ENCODE data around the gene NPDC1. TPM values are rescaled to one million over a fixed set of nuclear protein-coding genes. Genes with fewer than 3 reads are reported as not detected.

NPDC1 gene
- total RNA-seq (2014; rRNA removed) (25.4 and 33.3 TPM in 2 replicates), Bru-seq, nascent RNA (percentile 59 among the genes with signal in this experiment), BruChase-seq, experiment 1, labeled RNA remaining after a 6-hour chase (percentile 77 among the genes with signal in this experiment), BruChase-seq, experiment 2, labeled RNA remaining after a 2-hour chase (percentile 68 among the genes with signal in this experiment)
- long read RNA-seq, transcript NPDC1-201 (8 exons, 2,187 nt): minor isoform, 28 of 192 reads
- long read RNA-seq, transcript NPDC1-202 (9 exons, 1,494 nt): major isoform, 104 of 192 reads
- long read RNA-seq, partial matches to known transcripts: 34 of 192 reads
- long read RNA-seq, other reads (novel, unspliced or antisense): 25 of 192 reads

- Histone ChIP-seq H2AFZ (ENCODE audit: low read length) (peak within 1 kb of the TSS; percentile 96), H3K9me3 (ENCODE audit: low read length) (no peaks in the 10 kb centered on the region), H3K27me3 (ENCODE audit: low read length) (no peaks in the 10 kb centered on the region), H3K4me1 (ENCODE audit: insufficient read depth, low read length) (peaks cover 9% of the 10 kb centered on the region; the same call in 1 of the 2 replicates), H4K20me1 (ENCODE audit: low read length) (peaks cover 7% of the 10 kb centered on the region; the same call in 1 of the 2 replicates), H3F3A (ENCODE audit: low read length, unreplicated experiment) (no peaks in the 10 kb centered on the region), H3K9me2 (replicated peaks; ENCODE audit: low read length) (no peaks in the 10 kb centered on the region), H3K27ac (ENCODE audit: low read length) (no peak within 1 kb of the TSS), H3K9ac (ENCODE audit: low read length) (peak within 1 kb of the TSS; percentile 49), H3K36me3 (ENCODE audit: low read depth, low read length) (no peaks in the 10 kb centered on the region), H3K79me2 (ENCODE audit: low read length) (peaks cover 24% of the 10 kb centered on the region), H3K4me2 (ENCODE audit: low read length) (peak within 1 kb of the TSS; percentile 98), H3K4me3 (ENCODE audit: low read length) (peak within 1 kb of the TSS; percentile 84)
- DNase-seq: peak; percentile 78
- CTCF ChIA-PET: interaction anchor here (0.7 to 1.1 kb wide), 11 partner anchors 9 to 246 kb away, joined by 3 to 16 read pairs (median 6); partner anchors contain the start of gene SAPCD2
- peak; percentile 31 for ATAC-seq
- TF ChIP-seq CTCF (conservative IDR thresholded peaks at IDR 0.05; ENCODE audit: low read depth, low read length): peak; percentile 74
- TF ChIP-seq EZH2 (IDR thresholded peaks at IDR 0.05; ENCODE audit: low read length, unreplicated experiment): no peak
- no TSS peak for BruUV-seq (replicated peaks)
- POLR2A ChIA-PET (ENCODE audit: unreplicated experiment): interaction anchor here (0.6 to 0.7 kb wide), 2 partner anchors 22 to 145 kb away, joined by 3 to 20 read pairs; no protein-coding TSS in a partner anchor
- intact Hi-C loops (cut with micrococcal nuclease): no loop called here
Measured at GRCh38 chr9:137046088-137046787, at the start of gene NPDC1. TSS of gene NPDC1 (minus strand) at chr9:137046177. CDS start at chr9:137045989, 188 bp downstream.

GRCh38 chr9:137089232-137089947 is 43.4 kb upstream of the NPDC1 start:
- no TSS peak for BruUV-seq (replicated peaks)
- Histone ChIP-seq H3K9ac (ENCODE audit: low read length) (no peak overlapping the region), H2AFZ (ENCODE audit: low read length) (no peak overlapping the region), H3K79me2 (ENCODE audit: low read length) (peaks cover 32% of the 10 kb centered on the region), H3K4me2 (ENCODE audit: low read length) (no peak overlapping the region), H3K27me3 (ENCODE audit: low read length) (no peaks in the 10 kb centered on the region), H3K27ac (ENCODE audit: low read length) (no peak overlapping the region), H3K36me3 (ENCODE audit: low read depth, low read length) (no peaks in the 10 kb centered on the region), H3F3A (ENCODE audit: low read length, unreplicated experiment) (no peaks in the 10 kb centered on the region), H3K4me1 (ENCODE audit: insufficient read depth, low read length) (peaks cover 22% of the 10 kb centered on the region), H3K9me3 (ENCODE audit: low read length) (no peaks in the 10 kb centered on the region), H3K4me3 (ENCODE audit: low read length) (no peak overlapping the region), H4K20me1 (ENCODE audit: low read length) (no peaks in the 10 kb centered on the region), H3K9me2 (replicated peaks; ENCODE audit: low read length) (no peaks in the 10 kb centered on the region)
- DNase-seq: no peak
- CTCF ChIA-PET: no interaction called here
- no peak for ATAC-seq
- intact Hi-C loops (cut with micrococcal nuclease): no loop called here
- POLR2A ChIA-PET (ENCODE audit: unreplicated experiment): no interaction called here
- TF ChIP-seq EZH2 (IDR thresholded peaks at IDR 0.05; ENCODE audit: low read length, unreplicated experiment): no peak
- no peak for TF ChIP-seq EZH2phosphoT487 (IDR thresholded peaks at IDR 0.05; ENCODE audit: borderline replicate concordance, low read length)
- no peak for TF ChIP-seq CTCF (conservative IDR thresholded peaks at IDR 0.05; ENCODE audit: low read depth, low read length)
